Activated CD8-positive, alpha-beta T cell treated with anti-CD3 and anti-CD28 coated beads for 36 hours (primary cell): ENCODE results near the gene SAA4. TPM values are rescaled to one million over a fixed set of nuclear protein-coding genes. Genes with fewer than 3 reads are reported as not detected.

Experiments
- ATAC-seq: fragments of 200-7000 bp; cut with Tn5 transposase; one replicate; pipeline ENCODE4 v1.10.0; 2021; ENCODE audit warnings: mild to moderate bottlenecking, moderate library complexity
- CTCF ChIA-PET: fragments of 350-600 bp; sonication (Branson Sonifier 250); formaldehyde crosslinking; loops from one replicate; lab custom pipeline; 2021; ENCODE audit warnings: antibody characterized with exemption; lab: Charles Lee
- POLR2A ChIA-PET: fragments of 350-600 bp; sonication (Branson Sonifier 250); formaldehyde crosslinking; loops from one replicate; lab custom pipeline; 2021; ENCODE audit warnings: antibody characterized with exemption; lab: Charles Lee
- DNase-seq: peaks from one replicate; pipeline ENCODE4 v3.0.0-alpha.2; 2020
- H3K27ac Mint-ChIP-seq: one replicate; pipeline ENCODE4 v1.8.0; 2021; ENCODE audit warnings: mild to moderate bottlenecking, mixed read lengths
- H3K27me3 Mint-ChIP-seq: one replicate; pipeline ENCODE4 v1.8.0; 2021; ENCODE audit warnings: mixed read lengths
- H3K36me3 Mint-ChIP-seq: one replicate; pipeline ENCODE4 v1.8.0; 2021; ENCODE audit warnings: low read depth, mixed read lengths
- H3K4me1 Mint-ChIP-seq: one replicate; pipeline ENCODE4 v1.8.0; 2021; ENCODE audit warnings: low read depth, mixed read lengths
- H3K4me3 Mint-ChIP-seq: one replicate; pipeline ENCODE4 v1.8.0; 2021; ENCODE audit warnings: mild to moderate bottlenecking, moderate library complexity, mixed read lengths
- H3K9me3 Mint-ChIP-seq: one replicate; pipeline ENCODE4 v1.8.0; 2021; ENCODE audit warnings: mixed read lengths
- CTCF ChIP-seq: fragments of 200-600 bp; IDR thresholded peaks from one replicate; pipeline ENCODE4 v1.8.0; 2022; ENCODE audit warnings: antibody characterized with exemption, mild to moderate bottlenecking
- intact Hi-C: fragments of 100-400 bp; cut with micrococcal nuclease; formaldehyde crosslinking; loops from one replicate; pipeline ENCODE4 v1.10.0; 2022
- total RNA-seq, 2 experiments: library from RNA; stranded (reverse); gene quantifications; one replicate each; pipeline ENCODE4 v1.2.3, GENCODE V29; 2021

Gene SAA4
- total RNA-seq, 2 experiments from 2014 or later = not detected

- Mint-ChIP-seq H3K27ac (no peak overlapping the region), H3K4me1 (no peaks in the 10 kb centered on the region), H3K9me3 (no peaks in the 10 kb centered on the region), H3K27me3 (peaks cover 7% of the 10 kb centered on the region), H3K4me3 (no peak overlapping the region), H3K36me3 (no peaks in the 10 kb centered on the region)
- no peak for ATAC-seq
- TF ChIP-seq CTCF = no peak
- ChIA-PET CTCF (interaction anchor here (2.8 kb wide), 1 partner anchor 19 kb away, joined by 7 read pairs; no protein-coding TSS in a partner anchor), POLR2A (no interaction called here)
- no peak for DNase-seq
- intact Hi-C loops = no loop called here
Measured at GRCh38 chr11:18222814-18223421, 13.7 kb downstream of the SAA4 start.

GRCh38 chr11:18221274-18221876 lies 15.2 kb downstream of the SAA4 start:
- CTCF ChIA-PET = no interaction called here

GRCh38 chr11:18209058-18209457 lies 27.5 kb downstream of the SAA4 start:
- POLR2A ChIA-PET = no interaction called here

More at GRCh38 chr11:18221274-18221876, 15.2 kb downstream of the SAA4 start:
- Mint-ChIP-seq H3K27me3 (peaks cover 10% of the 10 kb centered on the region), H3K4me1 (no peaks in the 10 kb centered on the region), H3K27ac (no peak overlapping the region), H3K36me3 (no peaks in the 10 kb centered on the region), H3K4me3 (no peak overlapping the region), H3K9me3 (no peaks in the 10 kb centered on the region)
- ATAC-seq = no peak
- POLR2A ChIA-PET = no interaction called here
- TF ChIP-seq CTCF = no peak
- no peak for DNase-seq
- intact Hi-C loops = no loop called here

GRCh38 chr11:18204771-18205170 lies 31.8 kb downstream of the SAA4 start:
- ChIA-PET CTCF (interaction anchor here (1.2 to 2.0 kb wide), 2 partner anchors 34 to 89 kb away, joined by 3 to 41 read pairs; no protein-coding TSS in a partner anchor), POLR2A (no interaction called here)
- H3K4me3 Mint-ChIP-seq = no peak overlapping the region
- TF ChIP-seq CTCF = no peak
- H3K27me3 Mint-ChIP-seq = peaks cover 42% of the 10 kb centered on the region
- H3K27ac Mint-ChIP-seq = no peak overlapping the region
- H3K9me3 Mint-ChIP-seq = peaks cover 1% of the 10 kb centered on the region
- ATAC-seq = no peak
- no peaks in the 10 kb centered on the region for H3K36me3 Mint-ChIP-seq
- intact Hi-C loops = no loop called here
- no peak for DNase-seq
- H3K4me1 Mint-ChIP-seq = no peaks in the 10 kb centered on the region

More at GRCh38 chr11:18209058-18209457, 27.5 kb downstream of the SAA4 start:
- Mint-ChIP-seq H3K27ac (no peak overlapping the region), H3K4me3 (no peak overlapping the region), H3K27me3 (peaks cover 38% of the 10 kb centered on the region), H3K36me3 (no peaks in the 10 kb centered on the region), H3K9me3 (no peaks in the 10 kb centered on the region), H3K4me1 (no peaks in the 10 kb centered on the region)
- DNase-seq (no peak), ATAC-seq (no peak)
- TF ChIP-seq CTCF = no peak
- intact Hi-C loops = no loop called here
- CTCF ChIA-PET = no interaction called here

- Mint-ChIP-seq H3K4me1 (no peaks in the 10 kb centered on the region), H3K36me3 (no peaks in the 10 kb centered on the region), H3K9me3 (peaks cover 1% of the 10 kb centered on the region), H3K27ac (no peak overlapping the region), H3K27me3 (peaks cover 36% of the 10 kb centered on the region), H3K4me3 (no peak overlapping the region)
- DNase-seq (no peak), ATAC-seq (no peak)
- ChIA-PET POLR2A (no interaction called here), CTCF (interaction anchor here (0.6 to 2.0 kb wide), 13 partner anchors 9 to 215 kb away, joined by 3 to 41 read pairs (median 4); no protein-coding TSS in a partner anchor)
- intact Hi-C loops = no loop called here
- TF ChIP-seq CTCF = no peak
Measured at GRCh38 chr11:18204220-18204619, 32.4 kb downstream of the SAA4 start.
